ENCODE data around the gene TCL1A. TPM values are rescaled to one million over a fixed set of nuclear protein-coding genes. Genes with fewer than 3 reads are reported as not detected.

TCL1A gene
- total and polyA plus RNA-seq, 9 of the 15 experiments (the other 6 are each of a cell fraction or from before 2014, with no cell fraction given) = 0.10 to 0.11 TPM; not detected in 7

DNA sequence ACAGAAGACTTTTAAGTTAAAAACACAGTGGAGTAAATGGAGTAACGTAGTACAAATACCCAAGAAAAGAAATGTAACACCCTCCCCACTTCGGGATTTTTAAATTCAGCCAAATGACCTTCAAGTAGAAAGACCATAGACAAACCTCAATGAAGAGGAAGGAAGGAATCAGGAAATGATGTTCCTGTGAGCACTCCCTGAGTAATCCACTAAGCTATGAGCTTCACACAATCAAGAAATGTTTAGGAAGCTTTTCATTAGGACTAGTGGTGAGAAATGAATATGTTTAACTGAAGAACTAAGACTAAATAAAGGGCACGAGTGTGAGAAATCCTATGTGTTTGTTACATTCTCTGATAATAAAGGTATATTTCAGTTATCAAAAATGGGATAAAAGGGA, 10.1 kb downstream of the TCL1A start (continued):
- TF ChIP-seq FOXA3 (CRISPR knock-in tag; conservative IDR thresholded peaks at IDR 0.05 in 1 of 2, IDR thresholded peaks at IDR 0.05 in 1 of 2) (no peak), MED1 (CRISPR knock-in tag; IDR thresholded peaks at IDR 0.05; ENCODE audit: borderline replicate concordance) (no peak), SRSF3 (IDR thresholded peaks at IDR 0.05; ENCODE audit: insufficient read depth, low read length) (no peak), ZNF444 (CRISPR knock-in tag; IDR thresholded peaks at IDR 0.05) (no peak)

DNA sequence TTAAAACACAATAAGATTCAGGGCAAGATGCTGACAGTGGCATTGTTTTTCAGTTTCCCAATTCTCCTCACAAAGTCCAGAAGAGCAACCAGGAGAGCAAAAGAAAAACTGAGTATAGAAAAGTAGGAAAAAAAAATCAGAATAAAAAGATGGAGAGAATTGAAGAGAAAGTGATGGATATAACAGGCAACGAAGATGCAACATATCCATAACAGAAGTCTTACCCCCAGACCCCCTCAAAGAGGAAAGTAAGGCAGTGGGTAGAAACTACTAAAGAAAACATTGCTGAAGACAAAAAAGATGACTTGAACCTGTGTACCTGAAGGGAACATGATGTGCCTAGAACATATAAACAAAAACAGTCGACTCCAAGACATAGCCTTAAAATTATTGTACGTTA, 10.6 kb downstream of the TCL1A start:
- no peaks in the 10 kb centered on the region for H3K9me3 ChIP-seq (replicated peaks; ENCODE audit: control insufficient read depth, insufficient read depth, low read depth, low read length)
- H2AFZ ChIP-seq (ENCODE audit: low read depth, low read length) = no peak overlapping the region
- no peak overlapping the region for H3K4me2 ChIP-seq (ENCODE audit: insufficient read depth, low read length)
- H3K4me3 ChIP-seq = no peak overlapping the region
- CTCF ChIA-PET (ENCODE audit: low intra/inter-chr PET ratio) = no interaction called here
- no peaks in the 10 kb centered on the region for H3K79me2 ChIP-seq (ENCODE audit: control insufficient read depth, insufficient read depth, low read length)
- no peaks in the 10 kb centered on the region for H3K9me1 ChIP-seq (ENCODE audit: control insufficient read depth, insufficient read depth, low read length)
- in situ Hi-C loops (cut with MboI) = no loop called here
- 5% methylated on average over 3 of the region's 3 CpGs for WGBS (ENCODE audit: insufficient coverage, low coverage, missing lambda C conversion rate)
- TF ChIP-seq, protein P1, sequence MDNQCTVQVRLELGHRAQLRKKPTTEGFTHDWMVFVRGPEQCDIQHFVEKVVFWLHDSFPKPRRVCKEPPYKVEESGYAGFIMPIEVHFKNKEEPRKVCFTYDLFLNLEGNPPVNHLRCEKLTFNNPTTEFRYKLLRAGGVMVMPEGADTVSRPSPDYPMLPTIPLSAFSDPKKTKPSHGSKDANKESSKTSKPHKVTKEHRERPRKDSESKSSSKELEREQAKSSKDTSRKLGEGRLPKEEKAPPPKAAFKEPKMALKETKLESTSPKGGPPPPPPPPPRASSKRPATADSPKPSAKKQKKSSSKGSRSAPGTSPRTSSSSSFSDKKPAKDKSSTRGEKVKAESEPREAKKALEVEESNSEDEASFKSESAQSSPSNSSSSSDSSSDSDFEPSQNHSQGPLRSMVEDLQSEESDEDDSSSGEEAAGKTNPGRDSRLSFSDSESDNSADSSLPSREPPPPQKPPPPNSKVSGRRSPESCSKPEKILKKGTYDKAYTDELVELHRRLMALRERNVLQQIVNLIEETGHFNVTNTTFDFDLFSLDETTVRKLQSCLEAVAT (IDR thresholded peaks at IDR 0.05) = no peak
- TF ChIP-seq ELF2 (CRISPR knock-in tag; IDR thresholded peaks at IDR 0.05) (no peak), ZNF764 (CRISPR knock-in tag; IDR thresholded peaks at IDR 0.05; ENCODE audit: low read depth) (no peak), CREB1 (IDR thresholded peaks at IDR 0.05) (no peak), CREB1 (CRISPR knock-in tag; IDR thresholded peaks at IDR 0.05) (no peak), CBX8 (IDR thresholded peaks at IDR 0.05; ENCODE audit: borderline replicate concordance, extremely low read depth, low read depth, low read length, poor library complexity, severe bottlenecking) (no peak), CC2D1A (IDR thresholded peaks at IDR 0.05) (no peak), ZKSCAN8 (CRISPR knock-in tag; IDR thresholded peaks at IDR 0.05) (no peak), FOXA1 (IDR thresholded peaks at IDR 0.05; ENCODE audit: borderline replicate concordance) (no peak)
- TF ChIP-seq, protein P2, sequence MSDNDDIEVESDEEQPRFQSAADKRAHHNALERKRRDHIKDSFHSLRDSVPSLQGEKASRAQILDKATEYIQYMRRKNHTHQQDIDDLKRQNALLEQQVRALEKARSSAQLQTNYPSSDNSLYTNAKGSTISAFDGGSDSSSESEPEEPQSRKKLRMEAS (CRISPR knock-in tag; IDR thresholded peaks at IDR 0.05) = no peak
- POLR2A ChIA-PET = no interaction called here
- no TSS peak for BruUV-seq (replicated peaks)
- FAIRE-seq (no peak), DNase-seq (ENCODE audit: extremely low read depth in 1 of 4, low spot score in 3 of 4) (no peak), ATAC-seq (no peak)
- H3K27me3 ChIP-seq (ENCODE audit: control insufficient read depth in 2 of 2, insufficient read depth in 2 of 2, low read length in 2 of 2) = no peaks in the 10 kb centered on the region; a peak in 2 of 5 replicates
- no peaks in the 10 kb centered on the region for H4K20me1 ChIP-seq (replicated peaks; ENCODE audit: control insufficient read depth, insufficient read depth, low read length)
- no peaks in the 10 kb centered on the region for H3K4me1 ChIP-seq (replicated peaks in 1 of 2; ENCODE audit: control insufficient read depth in 2 of 2, insufficient read depth in 2 of 2, low read length in 2 of 2)
- intact Hi-C loops (cut with micrococcal nuclease) = no loop called here
- H3K9ac ChIP-seq (ENCODE audit: insufficient read depth in 1 of 2, low read depth in 2 of 2, low read length in 2 of 2) = no peak overlapping the region
- H3K27ac ChIP-seq (ENCODE audit: extremely low read depth, low read depth, low read length) = no peak overlapping the region
- H3K36me3 ChIP-seq (ENCODE audit: control insufficient read depth, insufficient read depth, low read length) = no peaks in the 10 kb centered on the region
